ENCODE results near the gene NF1.
A peak's percentile ranks its signal among the peaks of the same experiment; 100 is the strongest.
"Not testable (repeated sequence)": the region's sequence is repeated elsewhere in the genome, so short reads cannot be mapped to it uniquely, and the experiment has no call there.

The NF1 gene

DNA sequence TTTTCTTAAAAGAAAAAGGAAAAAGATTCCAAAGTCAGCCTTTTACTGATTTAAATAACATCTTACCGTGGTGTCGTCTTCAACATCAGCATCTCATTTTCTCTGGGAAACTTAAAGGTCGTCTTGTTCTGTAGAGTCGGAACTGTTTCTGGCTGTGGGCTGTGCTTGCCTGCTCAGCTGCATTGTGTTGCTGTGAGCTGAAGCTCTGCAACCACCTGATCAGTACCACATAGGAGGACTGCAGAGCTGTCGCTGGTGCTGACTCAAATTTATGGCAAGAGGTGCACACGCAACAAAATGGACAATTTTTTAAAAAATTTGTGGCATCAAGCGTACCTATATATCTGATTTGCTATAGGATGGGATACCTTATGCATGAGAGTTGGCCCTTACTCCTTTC is 202.3 kb downstream of the NF1 start, which contains the start of gene OMG:
Gene OMG, minus strand, starts transcription at position 150 of the 400 bp plus-strand sequence. CDS start 908 bp downstream, outside the sequence.
- H4K20me1 ChIP-seq, result no peaks in the 10 kb centered on the region
- no peaks in the 10 kb centered on the region for H3K9me3 ChIP-seq
- no peaks in the 10 kb centered on the region for H3K4me1 ChIP-seq
- H3K27me3 ChIP-seq, result no peaks in the 10 kb centered on the region
- 0 out of 2 replicates have a peak, but pooled peaks cover 3% of the 10 kb centered on the region for H3K36me3 ChIP-seq
- H3K4me2 ChIP-seq, result no peak within 1 kb of the TSS
- no peak within 1 kb of the TSS for H3K27ac ChIP-seq
- no peak within 1 kb of the TSS for H3K9ac ChIP-seq
- no peak for TF ChIP-seq Cebpa-rat (IDR thresholded peaks at IDR 0.05)
- H3K4me3 ChIP-seq, result no peak within 1 kb of the TSS

- no peaks in the 10 kb centered on the region for H3K27me3 ChIP-seq
- H3K36me3 ChIP-seq, result peaks cover 24% of the 10 kb centered on the region
- H3K9me3 ChIP-seq, result peaks cover 10% of the 10 kb centered on the region
- no peaks in the 10 kb centered on the region for H3K4me1 ChIP-seq
- no peak overlapping the region for H3K9ac ChIP-seq
- H3K4me2 ChIP-seq, result no peak overlapping the region
- no peak overlapping the region for H3K27ac ChIP-seq
- no peak for TF ChIP-seq Cebpa-rat (IDR thresholded peaks at IDR 0.05)
- no peak overlapping the region for H3K4me3 ChIP-seq
- no peaks in the 10 kb centered on the region for H4K20me1 ChIP-seq
These were observed 204.8 kb downstream of the NF1 start for GRCh38 chr17:31299624-31300023.

- Histone ChIP-seq H3K36me3 (peaks cover 54% of the 10 kb centered on the region), H3K4me1 (peaks cover 52% of the 10 kb centered on the region), H3K9me3 (peaks cover 31% of the 10 kb centered on the region), H3K4me2 (peak overlapping the region; percentile 86), H3K9ac (no peak overlapping the region), H3K4me3 (no peak overlapping the region), H3K27me3 (no peaks in the 10 kb centered on the region), H3K27ac (no peak overlapping the region), H4K20me1 (no peaks in the 10 kb centered on the region)
- no peak for TF ChIP-seq Cebpa-rat (IDR thresholded peaks at IDR 0.05)
These were observed 212.9 kb downstream of the NF1 start for GRCh38 chr17:31307640-31308039.

DNA sequence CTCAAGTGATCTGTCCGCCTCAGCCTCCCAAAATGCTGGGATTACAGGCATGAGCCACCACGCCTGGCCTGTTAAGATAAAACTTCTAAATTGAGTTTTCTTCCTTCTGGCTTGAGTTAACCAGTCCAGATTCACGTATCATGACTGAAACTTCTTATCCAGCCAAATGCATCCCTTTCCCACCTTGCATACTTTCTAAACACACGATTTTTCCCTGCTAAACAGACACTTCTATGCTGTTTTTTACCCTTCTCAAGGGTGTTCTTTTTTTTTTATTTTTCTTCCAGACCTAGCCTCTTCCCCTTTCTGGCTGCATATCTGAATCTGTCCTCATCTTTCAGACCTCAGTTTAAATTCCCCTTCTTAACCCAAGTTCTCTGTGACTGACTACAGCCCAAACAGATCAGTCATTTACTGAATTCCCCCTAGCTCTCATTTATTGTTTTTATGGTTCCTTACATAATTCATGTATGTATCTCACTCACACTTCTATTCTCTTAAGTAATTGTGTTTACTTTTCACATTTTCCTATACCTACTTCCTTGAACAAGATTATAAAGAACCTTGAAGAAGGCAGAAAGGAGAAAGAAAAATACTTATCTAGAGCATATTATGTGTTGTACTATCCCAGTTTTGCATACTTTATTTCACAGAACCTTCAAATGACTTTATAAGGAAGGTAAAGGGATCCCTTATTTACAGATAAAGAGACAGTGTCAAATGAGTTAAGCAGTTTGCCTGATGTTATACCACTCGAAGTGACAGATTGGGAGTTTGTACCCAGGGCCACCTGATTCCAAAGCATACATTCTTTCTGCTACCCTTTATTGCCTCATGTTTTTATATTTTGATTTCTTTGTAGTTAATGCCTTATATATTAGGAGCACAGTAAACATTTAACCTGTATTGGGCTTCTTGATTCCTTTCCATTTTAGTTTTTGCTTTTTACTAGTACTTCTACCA is 213.9 kb downstream of the NF1 start:
- H3K9ac ChIP-seq, result peak overlapping the region; percentile 79
- peak overlapping the region; percentile 86 for H3K4me2 ChIP-seq

DNA sequence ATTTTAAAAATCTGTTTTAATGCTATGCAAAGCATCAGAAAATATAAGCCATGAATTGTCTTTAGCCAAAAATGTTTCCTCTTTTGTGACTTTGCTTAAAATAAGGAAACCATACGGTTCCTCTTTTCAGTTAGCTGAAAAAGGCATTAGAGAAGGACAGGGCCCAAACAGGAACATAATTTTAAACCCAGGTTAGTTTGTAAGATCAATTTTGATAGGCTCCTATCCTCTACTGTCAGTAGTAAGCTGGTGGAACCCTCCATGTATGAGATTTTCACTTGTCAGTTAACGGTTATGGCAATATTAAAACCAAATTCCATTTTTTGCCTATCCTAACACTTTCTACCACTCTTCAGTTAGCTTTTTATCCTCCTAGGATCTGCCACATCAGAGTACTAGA is 214.8 kb downstream of the NF1 start:
- Histone ChIP-seq H3K27me3 (no peaks in the 10 kb centered on the region), H3K36me3 (peaks cover 38% of the 10 kb centered on the region), H3K9ac (peak overlapping the region; percentile 79), H3K4me2 (peak overlapping the region; percentile 86), H3K9me3 (peaks cover 22% of the 10 kb centered on the region), H4K20me1 (no peaks in the 10 kb centered on the region), H3K27ac (peak overlapping the region; percentile 95), H3K4me1 (peaks cover 55% of the 10 kb centered on the region), H3K4me3 (peak overlapping the region; percentile 66)
- TF ChIP-seq Cebpa-rat (IDR thresholded peaks at IDR 0.05), result no peak

More for the DNA sequence above, 213.9 kb downstream of the NF1 start:
- peak overlapping the region; percentile 66; the same call in 1 of the 2 replicates for H3K4me3 ChIP-seq
- peaks cover 44% of the 10 kb centered on the region for H3K36me3 ChIP-seq
- H3K4me1 ChIP-seq, result peaks cover 52% of the 10 kb centered on the region
- H4K20me1 ChIP-seq, result no peaks in the 10 kb centered on the region
- peak overlapping the region; percentile 95 for H3K27ac ChIP-seq
- H3K9me3 ChIP-seq, result peaks cover 27% of the 10 kb centered on the region
- TF ChIP-seq Cebpa-rat (IDR thresholded peaks at IDR 0.05), result no peak
- H3K27me3 ChIP-seq, result no peaks in the 10 kb centered on the region

DNA sequence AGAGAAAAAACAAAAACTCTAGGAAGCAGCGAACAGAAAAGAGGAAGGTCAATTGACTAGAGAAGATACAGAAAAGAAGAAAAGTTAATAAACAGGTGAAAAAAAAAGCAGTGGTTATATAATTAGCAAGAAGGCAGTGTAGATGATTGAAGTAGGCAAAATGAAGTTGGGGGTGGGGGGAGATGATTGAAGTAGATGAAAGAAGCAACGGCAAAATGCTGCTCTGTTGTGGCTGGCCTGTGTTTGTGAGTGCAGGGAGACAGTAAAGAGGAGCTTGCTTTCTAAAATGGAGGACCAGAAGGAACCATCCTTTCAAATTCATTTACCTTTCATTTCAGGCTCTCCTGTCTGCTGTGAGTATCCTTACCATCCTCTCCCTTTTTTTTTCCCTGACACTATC is 215.5 kb downstream of the NF1 start:
- H3K36me3 ChIP-seq, result peaks cover 31% of the 10 kb centered on the region
- peak overlapping the region; percentile 86 for H3K4me2 ChIP-seq
- peaks cover 15% of the 10 kb centered on the region for H3K9me3 ChIP-seq
- H3K4me1 ChIP-seq, result peaks cover 62% of the 10 kb centered on the region
- no peak for TF ChIP-seq Cebpa-rat (IDR thresholded peaks at IDR 0.05)
- H4K20me1 ChIP-seq, result no peaks in the 10 kb centered on the region
- peak overlapping the region; percentile 66 for H3K4me3 ChIP-seq
- peak overlapping the region; percentile 79 for H3K9ac ChIP-seq
- peak overlapping the region; percentile 95 for H3K27ac ChIP-seq
- H3K27me3 ChIP-seq, result no peaks in the 10 kb centered on the region

GRCh38 chr17:31310886-31311285 is 216.1 kb downstream of the NF1 start:
- Histone ChIP-seq H3K4me3 (peak overlapping the region; percentile 66), H3K36me3 (peaks cover 26% of the 10 kb centered on the region), H4K20me1 (no peaks in the 10 kb centered on the region), H3K27ac (peak overlapping the region; percentile 95), H3K9ac (peak overlapping the region; percentile 79), H3K4me1 (peaks cover 68% of the 10 kb centered on the region), H3K4me2 (peak overlapping the region; percentile 86), H3K9me3 (peaks cover 8% of the 10 kb centered on the region; the same call in 1 of the 2 replicates), H3K27me3 (no peaks in the 10 kb centered on the region)
- TF ChIP-seq Cebpa-rat (IDR thresholded peaks at IDR 0.05), result no peak

- H3K4me1 ChIP-seq, result peaks cover 75% of the 10 kb centered on the region
- peaks cover 22% of the 10 kb centered on the region for H3K36me3 ChIP-seq
- TF ChIP-seq Cebpa-rat (IDR thresholded peaks at IDR 0.05), result no peak
- peak overlapping the region; percentile 95 for H3K27ac ChIP-seq
- no peaks in the 10 kb centered on the region for H3K27me3 ChIP-seq
- peaks cover 6% of the 10 kb centered on the region; the same call in 1 of the 2 replicates for H3K9me3 ChIP-seq
- peak overlapping the region; percentile 66 for H3K4me3 ChIP-seq
- peak overlapping the region; percentile 79 for H3K9ac ChIP-seq
- H3K4me2 ChIP-seq, result peak overlapping the region; percentile 86
- H4K20me1 ChIP-seq, result no peaks in the 10 kb centered on the region
These were observed 216.7 kb downstream of the NF1 start for GRCh38 chr17:31311526-31311925.

- peak overlapping the region; percentile 79 for H3K9ac ChIP-seq
- peaks cover 82% of the 10 kb centered on the region for H3K4me1 ChIP-seq
- H3K4me3 ChIP-seq, result peak overlapping the region; percentile 66
- not testable (repeated sequence) for H4K20me1 ChIP-seq, H3K27me3 ChIP-seq, H3K9me3 ChIP-seq
- peak overlapping the region; percentile 95 for H3K27ac ChIP-seq
- peaks cover 15% of the 10 kb centered on the region for H3K36me3 ChIP-seq
- peak overlapping the region; percentile 86 for H3K4me2 ChIP-seq
These were observed 217.4 kb downstream of the NF1 start for GRCh38 chr17:31312223-31312622.

All from BLaER1 (cell line).